Measurements from ENCODE around the gene CD22. TPM values are rescaled to one million over a fixed set of nuclear protein-coding genes. Genes with fewer than 3 reads are reported as not detected.

The CD22 gene
- total RNA-seq, 1 experiment from 2014 or later = not detected

DNA sequence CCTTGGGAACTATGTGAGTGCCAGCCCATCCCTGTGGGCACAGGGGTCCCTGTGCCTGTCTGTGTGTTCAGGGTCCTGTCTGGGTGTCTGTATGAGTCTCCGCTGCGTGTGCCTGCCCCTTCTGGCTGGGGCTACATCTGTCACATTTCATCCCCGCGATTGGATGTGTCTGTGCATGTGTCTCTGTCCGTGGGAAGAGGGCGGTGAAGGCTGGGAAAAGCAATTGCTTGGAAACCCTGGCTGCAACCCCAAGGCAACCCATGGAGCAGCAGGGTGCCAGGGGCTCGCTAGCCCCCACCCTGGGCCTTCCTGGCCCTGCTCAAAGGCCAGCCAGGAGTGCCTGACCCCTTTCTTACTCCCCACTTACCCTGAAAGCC lies 35.6 kb upstream of the CD22 start:
- DNase-seq = no peak
- Histone ChIP-seq H3K36me3 (no peaks in the 10 kb centered on the region), H3K9me3 (no peaks in the 10 kb centered on the region), H3K4me3 (no peak overlapping the region), H3K27me3 (peaks cover 6% of the 10 kb centered on the region; the same call in 1 of the 2 replicates)

DNA sequence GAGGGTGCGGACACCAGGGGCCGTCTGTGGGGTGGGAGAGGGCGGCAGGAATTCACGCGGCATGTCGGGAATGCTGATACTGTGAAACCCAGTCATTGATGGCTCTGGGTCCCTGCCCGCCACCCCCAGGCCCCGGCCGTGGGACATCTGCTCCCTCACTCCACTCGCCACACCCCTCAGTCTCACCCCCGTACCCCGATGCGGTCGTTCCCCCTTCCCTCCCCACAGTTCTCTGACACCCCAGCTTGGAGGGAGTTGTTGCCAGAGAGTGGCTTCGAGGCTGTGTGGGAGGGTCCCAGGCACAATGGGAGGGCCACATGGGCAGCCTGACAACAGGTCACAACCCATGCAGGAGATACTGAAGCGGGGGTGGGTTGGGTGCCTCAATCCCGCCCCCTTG lies 35.2 kb upstream of the CD22 start:
- peaks cover 6% of the 10 kb centered on the region; the same call in 1 of the 2 replicates for H3K27me3 ChIP-seq
- no peaks in the 10 kb centered on the region for H3K9me3 ChIP-seq
- H3K4me3 ChIP-seq = no peak overlapping the region
- no peaks in the 10 kb centered on the region for H3K36me3 ChIP-seq
- no peak for DNase-seq

DNA sequence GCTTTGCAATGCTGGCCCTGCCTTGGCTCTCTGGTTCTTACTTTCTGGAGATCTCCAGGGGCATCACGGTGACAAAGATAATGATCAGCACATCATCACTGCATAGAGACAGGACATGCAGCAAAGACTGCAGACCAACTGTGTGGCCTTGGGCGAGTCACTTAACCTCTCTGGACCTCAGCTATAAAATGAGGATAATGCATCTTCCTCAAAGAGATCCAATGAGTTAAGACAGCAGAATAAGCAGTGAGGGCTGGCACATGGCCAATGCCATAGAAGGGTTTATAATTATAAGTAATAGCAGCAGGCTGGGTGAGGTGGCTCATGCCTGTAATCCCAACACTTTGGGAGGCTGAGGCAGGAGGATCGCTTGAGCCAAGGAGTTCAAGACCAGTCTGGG lies 34.7 kb upstream of the CD22 start:
- no peak for DNase-seq
- no peaks in the 10 kb centered on the region for H3K36me3 ChIP-seq
- H3K27me3 ChIP-seq = peaks cover 6% of the 10 kb centered on the region; the same call in 1 of the 2 replicates
- no peak overlapping the region for H3K4me3 ChIP-seq
- no peaks in the 10 kb centered on the region for H3K9me3 ChIP-seq

DNA sequence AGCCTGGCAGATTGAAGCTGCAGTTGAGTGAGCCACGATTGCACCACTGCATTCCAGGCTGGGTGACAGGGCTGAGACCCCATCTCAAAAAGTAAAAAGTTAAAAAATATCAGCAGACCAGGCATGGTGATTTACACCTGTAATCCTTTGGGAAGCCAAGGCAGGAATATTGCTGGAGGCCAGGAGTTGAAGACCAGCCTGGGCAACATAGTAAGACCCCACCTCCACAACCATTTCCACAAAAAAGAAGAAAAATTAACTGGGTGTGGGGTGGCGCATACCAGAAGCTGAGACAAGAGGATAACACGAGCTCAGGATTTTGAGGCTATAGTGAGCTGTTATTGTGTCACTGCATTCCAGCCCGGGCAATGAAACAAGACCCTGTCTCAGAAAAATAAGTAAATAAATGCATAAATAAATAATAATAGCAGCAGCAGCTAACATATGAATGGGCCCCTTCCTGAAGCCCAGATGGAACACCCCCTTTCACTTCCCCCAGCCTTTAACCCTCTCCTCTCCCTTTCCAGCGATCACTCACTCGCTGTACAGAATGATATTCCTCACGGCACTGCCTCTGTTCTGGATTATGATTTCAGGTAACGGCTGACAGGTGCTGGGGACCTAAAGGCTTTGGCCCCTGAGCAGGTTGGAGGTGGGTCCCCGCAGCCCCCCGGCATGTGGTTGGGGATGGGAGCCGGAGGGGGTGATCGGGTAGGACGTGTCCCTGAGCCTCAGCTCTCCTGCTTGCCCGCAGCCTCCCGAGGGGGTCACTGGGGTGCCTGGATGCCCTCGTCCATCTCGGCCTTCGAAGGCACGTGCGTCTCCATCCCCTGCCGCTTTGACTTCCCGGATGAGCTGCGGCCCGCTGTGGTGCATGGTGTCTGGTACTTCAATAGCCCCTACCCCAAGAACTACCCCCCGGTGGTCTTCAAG lies 33.9 kb upstream of the CD22 start:
- no peak overlapping the region for H3K4me3 ChIP-seq
- DNase-seq = no peak

DNA sequence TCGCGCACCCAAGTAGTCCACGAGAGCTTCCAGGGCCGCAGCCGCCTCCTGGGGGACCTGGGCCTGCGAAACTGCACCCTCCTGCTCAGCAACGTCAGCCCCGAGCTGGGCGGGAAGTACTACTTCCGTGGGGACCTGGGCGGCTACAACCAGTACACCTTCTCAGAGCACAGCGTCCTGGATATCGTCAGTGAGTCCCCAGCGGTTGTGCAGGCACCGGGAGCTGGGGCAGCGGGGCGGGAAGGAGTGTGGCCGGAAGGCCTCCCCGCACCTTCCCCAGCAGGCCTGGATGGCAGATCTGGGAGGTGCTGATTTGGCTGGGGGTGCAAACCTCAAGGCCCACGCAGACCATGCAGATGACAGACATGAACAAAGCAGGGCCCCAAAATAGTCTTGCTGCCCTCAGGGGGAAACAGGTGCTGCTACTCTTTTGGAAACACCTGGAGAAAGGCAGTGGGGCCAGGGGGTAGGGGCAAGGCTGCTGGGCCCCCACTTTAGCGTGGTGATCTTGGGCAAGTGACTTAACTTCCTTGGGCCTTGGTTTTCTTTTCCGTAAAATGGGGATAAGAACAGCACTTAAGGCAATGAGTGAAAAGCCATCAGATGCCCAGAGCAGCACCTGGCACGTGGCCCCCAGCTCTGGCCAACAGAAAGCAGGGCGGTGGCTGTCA lies 33.1 kb upstream of the CD22 start:
- no peaks in the 10 kb centered on the region for H3K36me3 ChIP-seq
- DNase-seq = no peak
- H3K4me3 ChIP-seq = no peak overlapping the region
- H3K27me3 ChIP-seq = peaks cover 6% of the 10 kb centered on the region; the same call in 1 of the 2 replicates
- no peaks in the 10 kb centered on the region for H3K9me3 ChIP-seq

More for the DNA sequence above, 33.9 kb upstream of the CD22 start:
- Histone ChIP-seq H3K9me3 (no peaks in the 10 kb centered on the region), H3K36me3 (no peaks in the 10 kb centered on the region), H3K27me3 (peaks cover 6% of the 10 kb centered on the region; the same call in 1 of the 2 replicates)

DNA sequence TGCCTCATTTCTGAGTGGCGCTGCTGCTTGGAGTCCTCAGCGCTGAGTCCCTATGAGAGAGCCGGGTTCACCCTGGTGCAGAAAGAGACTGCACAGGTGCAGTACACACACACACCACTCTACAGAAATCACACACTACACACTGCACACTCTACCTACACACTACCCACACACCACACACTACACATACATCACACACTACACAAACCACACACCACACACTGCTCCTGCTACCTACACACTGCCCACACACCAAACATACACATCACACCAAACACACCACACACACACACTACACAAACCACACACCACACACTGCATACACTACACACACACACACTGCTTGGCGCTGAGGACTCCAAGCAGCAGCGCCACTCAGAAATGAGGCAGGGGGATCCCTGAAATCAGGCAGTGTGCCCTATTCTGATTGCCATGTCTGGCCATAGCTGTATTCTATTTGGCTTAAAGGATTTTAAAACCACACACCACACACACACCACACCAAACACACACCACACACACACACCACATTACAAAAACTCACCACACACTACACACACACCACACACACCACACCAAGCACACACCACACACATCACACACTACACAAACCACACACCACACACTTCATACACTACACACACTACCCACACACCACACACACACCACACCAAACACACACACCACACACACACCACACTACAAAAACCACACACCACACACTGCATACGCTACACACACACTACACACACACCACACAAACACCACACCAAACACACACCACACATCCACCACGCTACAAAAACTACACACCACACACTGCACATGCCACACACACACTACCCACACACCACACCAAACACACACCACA lies 32.1 kb upstream of the CD22 start:
- Histone ChIP-seq H3K4me3 (no peak overlapping the region), H3K27me3 (peaks cover 6% of the 10 kb centered on the region; the same call in 1 of the 2 replicates), H3K36me3 (no peaks in the 10 kb centered on the region), H3K9me3 (no peaks in the 10 kb centered on the region)
- DNase-seq = no peak

DNA sequence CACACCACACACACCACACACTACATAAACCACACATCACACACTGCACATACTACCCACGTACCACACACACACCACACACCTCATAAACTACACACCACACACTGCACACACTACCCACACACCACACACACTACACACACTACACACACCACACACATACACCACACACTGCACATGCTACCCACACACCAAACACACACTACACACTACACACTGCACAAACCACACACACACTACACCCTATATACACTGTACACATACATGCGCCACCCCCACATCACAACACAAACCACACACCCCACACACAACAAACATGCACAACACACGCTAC lies 31.5 kb upstream of the CD22 start:
- H3K27me3 ChIP-seq = peaks cover 6% of the 10 kb centered on the region; the same call in 1 of the 2 replicates
- no peaks in the 10 kb centered on the region for H3K36me3 ChIP-seq
- no peak for DNase-seq
- H3K4me3 ChIP-seq = no peak overlapping the region
- H3K9me3 ChIP-seq = no peaks in the 10 kb centered on the region

DNA sequence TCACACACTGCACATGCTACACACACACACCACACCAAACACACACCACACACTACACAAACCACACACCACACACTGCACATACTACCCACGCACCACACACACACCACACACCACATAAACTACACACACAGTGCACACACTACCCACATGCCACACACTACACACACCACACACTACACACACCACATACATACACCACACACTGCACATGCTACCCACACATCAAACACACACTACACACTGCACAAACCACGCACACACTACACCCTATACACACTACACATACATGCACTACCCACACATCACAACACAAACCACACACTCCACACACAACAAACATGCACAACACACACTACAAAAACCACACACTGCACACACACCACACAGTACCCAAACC lies 31.1 kb upstream of the CD22 start:
- Histone ChIP-seq H3K27me3 (peaks cover 6% of the 10 kb centered on the region; the same call in 1 of the 2 replicates), H3K9me3 (no peaks in the 10 kb centered on the region), H3K4me3 (no peak overlapping the region), H3K36me3 (no peaks in the 10 kb centered on the region)
- DNase-seq = no peak

DNA sequence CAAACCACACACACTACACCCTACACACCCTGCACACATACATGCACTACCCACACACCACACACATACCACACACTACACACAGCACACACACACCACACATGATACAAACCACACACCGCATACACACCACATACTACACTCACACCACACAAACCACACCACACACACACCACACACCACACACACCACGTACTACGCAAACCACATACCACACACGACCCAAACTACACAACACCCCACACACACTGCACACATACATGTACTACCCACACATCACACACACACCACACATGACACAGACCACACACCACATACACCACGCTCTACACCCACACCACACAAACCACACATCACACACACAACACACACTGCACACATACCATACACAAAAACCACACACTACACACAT lies 30.4 kb upstream of the CD22 start:
- H3K9me3 ChIP-seq = no peaks in the 10 kb centered on the region
- DNase-seq = no peak
- no peaks in the 10 kb centered on the region; the same call in 1 of the 2 replicates for H3K27me3 ChIP-seq
- H3K4me3 ChIP-seq = no peak overlapping the region
- H3K36me3 ChIP-seq = no peaks in the 10 kb centered on the region

DNA sequence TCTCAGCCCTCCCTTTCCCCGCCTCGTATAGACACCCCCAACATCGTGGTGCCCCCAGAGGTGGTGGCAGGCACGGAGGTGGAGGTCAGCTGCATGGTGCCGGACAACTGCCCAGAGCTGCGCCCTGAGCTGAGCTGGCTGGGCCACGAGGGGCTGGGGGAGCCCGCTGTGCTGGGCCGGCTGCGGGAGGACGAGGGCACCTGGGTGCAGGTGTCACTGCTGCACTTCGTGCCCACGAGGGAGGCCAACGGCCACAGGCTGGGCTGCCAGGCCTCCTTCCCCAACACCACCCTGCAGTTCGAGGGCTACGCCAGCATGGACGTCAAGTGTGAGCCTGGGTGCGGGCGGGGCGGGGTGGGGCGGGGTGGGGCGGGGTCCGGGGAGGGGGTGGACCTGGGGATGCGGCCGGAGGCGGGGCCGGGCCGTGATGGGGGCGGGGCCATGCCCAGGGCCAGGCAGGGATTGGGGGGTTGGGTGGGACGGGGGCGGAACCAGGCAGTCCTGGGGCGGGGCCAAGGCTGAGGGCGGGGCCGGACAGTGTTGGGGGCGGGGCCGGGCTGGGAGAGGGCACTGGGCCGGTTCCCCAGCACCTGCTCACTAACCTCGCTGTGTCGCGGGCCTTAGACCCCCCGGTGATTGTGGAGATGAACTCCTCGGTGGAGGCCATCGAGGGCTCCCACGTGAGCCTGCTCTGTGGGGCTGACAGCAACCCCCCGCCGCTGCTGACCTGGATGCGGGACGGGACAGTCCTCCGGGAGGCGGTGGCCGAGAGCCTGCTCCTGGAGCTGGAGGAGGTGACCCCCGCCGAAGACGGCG lies 29.3 kb upstream of the CD22 start:
- no peak overlapping the region for H3K4me3 ChIP-seq
- no peaks in the 10 kb centered on the region for H3K27me3 ChIP-seq
- DNase-seq = no peak
- no peaks in the 10 kb centered on the region for H3K36me3 ChIP-seq
- H3K9me3 ChIP-seq = no peaks in the 10 kb centered on the region

DNA sequence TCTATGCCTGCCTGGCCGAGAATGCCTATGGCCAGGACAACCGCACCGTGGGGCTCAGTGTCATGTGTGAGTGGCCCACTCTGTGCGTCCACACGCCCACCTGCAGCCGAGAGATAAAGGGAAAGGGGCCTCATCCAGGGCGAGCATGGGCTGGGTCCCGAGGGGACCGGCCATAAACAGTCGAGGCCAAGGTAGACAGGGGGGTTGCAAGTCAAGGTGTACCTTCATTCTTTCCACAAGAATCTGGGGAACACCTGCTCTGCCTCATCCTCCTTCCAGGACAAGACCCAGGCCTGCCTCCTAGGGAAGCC lies 28.7 kb upstream of the CD22 start:
- Histone ChIP-seq H3K4me3 (no peak overlapping the region), H3K27me3 (no peaks in the 10 kb centered on the region), H3K36me3 (no peaks in the 10 kb centered on the region), H3K9me3 (no peaks in the 10 kb centered on the region)
- no peak for DNase-seq

DNA sequence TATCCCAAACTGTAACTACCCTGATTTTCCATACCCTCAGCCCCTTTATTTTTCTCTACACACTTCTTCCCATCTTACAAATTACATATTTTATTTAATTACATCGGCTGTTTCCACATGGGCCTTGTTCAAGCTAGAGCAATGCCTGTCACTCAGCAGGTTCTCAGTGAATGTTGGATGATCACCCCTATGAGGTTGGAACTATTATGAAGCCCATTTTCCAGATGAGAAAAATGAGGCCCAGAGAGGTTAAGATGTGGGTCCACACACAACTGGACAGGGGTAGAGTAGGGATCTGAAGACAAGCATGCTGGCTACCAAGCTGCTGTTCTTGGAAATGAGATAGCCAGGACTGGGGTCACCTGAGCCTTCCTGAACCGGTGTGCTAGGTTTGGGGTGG lies 27.0 kb upstream of the CD22 start:
- Histone ChIP-seq H3K4me3 (no peak overlapping the region), H3K36me3 (no peaks in the 10 kb centered on the region), H3K9me3 (no peaks in the 10 kb centered on the region), H3K27me3 (no peaks in the 10 kb centered on the region)
- no peak for DNase-seq

DNA sequence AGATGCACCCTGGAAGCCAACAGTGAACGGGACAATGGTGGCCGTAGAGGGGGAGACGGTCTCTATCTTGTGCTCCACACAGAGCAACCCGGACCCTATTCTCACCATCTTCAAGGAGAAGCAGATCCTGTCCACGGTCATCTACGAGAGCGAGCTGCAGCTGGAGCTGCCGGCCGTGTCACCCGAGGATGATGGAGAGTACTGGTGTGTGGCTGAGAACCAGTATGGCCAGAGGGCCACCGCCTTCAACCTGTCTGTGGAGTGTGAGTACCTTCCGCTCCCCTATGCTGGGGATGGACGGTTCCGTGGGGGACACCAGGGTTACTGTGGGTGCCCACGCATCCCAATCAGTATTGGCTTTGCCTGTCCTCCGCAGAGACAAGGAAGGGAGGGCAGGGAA lies 26.5 kb upstream of the CD22 start:
- no peaks in the 10 kb centered on the region for H3K27me3 ChIP-seq
- H3K36me3 ChIP-seq = no peaks in the 10 kb centered on the region
- no peaks in the 10 kb centered on the region for H3K9me3 ChIP-seq
- no peak for DNase-seq
- H3K4me3 ChIP-seq = no peak overlapping the region

DNA sequence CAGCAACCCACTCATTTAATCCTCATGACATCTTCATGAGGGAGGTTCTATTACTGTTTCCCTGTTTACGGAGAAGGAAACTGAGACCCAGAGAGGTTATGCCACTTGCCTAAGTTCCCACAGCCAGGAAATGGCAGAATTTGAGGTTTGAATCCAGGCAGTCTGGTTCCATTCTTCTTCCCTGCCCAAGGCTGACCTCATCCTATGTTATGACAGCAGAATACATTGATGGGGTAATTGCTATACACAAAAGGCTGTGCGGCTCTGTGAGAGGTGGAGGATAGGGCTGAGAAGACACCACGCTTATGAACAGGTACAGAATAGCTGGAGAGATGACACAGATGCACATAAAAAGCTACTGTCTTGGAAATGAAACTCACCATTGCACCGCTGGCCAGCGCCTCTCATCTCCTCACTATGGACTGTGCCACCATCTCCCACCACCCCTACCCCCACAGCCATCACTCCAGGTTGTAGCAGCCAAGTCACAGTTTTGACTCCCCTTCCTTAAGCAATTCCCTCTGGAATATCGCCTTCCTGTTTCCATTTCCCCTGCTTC lies 25.6 kb upstream of the CD22 start:
- Histone ChIP-seq H3K9me3 (no peaks in the 10 kb centered on the region), H3K4me3 (no peak overlapping the region), H3K36me3 (no peaks in the 10 kb centered on the region), H3K27me3 (no peaks in the 10 kb centered on the region)
- DNase-seq = no peak

DNA sequence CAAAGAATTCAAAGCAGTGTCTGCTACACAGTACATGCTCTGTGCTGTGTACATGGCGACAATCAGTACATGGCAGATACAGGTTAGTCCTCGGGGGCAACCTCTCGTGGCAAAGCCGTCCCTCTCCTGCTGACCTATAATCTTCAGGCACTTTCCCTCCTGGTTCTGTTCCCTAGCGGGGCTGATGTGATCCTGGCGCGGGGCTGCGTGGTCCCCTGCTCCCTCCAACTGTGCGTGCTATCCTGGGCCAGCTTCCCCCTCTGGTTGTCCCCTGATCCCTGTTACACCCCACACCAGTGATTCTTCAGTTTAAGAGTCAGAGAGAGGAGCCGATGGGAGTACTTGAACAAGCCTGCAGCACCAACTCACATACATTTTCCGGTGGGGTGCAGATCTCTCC lies 25.0 kb upstream of the CD22 start:
- Histone ChIP-seq H3K9me3 (no peaks in the 10 kb centered on the region), H3K27me3 (no peaks in the 10 kb centered on the region), H3K4me3 (no peak overlapping the region), H3K36me3 (no peaks in the 10 kb centered on the region)
- DNase-seq = no peak

DNA sequence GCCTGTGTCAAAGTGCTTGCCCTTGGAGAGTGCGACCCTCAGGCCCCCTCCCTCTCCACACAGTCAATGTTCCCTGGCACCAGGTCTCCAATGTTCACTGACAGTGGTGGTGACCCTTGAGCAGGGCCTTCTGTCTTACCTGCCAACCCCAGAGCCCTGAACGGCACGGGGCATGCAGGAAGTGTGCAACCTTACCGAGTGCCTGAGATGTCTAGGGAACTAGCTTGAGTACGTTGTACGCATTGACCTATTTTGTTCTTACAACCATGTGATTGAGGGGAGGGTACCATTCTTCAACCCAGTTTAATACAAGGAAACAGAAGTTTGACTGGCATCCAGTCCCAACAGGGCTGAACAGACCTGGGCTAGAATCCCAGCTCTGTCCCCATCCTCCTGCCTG lies 23.8 kb upstream of the CD22 start:
- Histone ChIP-seq H3K27me3 (no peaks in the 10 kb centered on the region), H3K36me3 (no peaks in the 10 kb centered on the region), H3K9me3 (no peaks in the 10 kb centered on the region), H3K4me3 (no peak overlapping the region)
- no peak for DNase-seq

Measured in MG63 (cell line).